ENCODE data around the gene KCNQ4.

KCNQ4 gene

GRCh38 chr1:40795811-40796586, 12.4 kb downstream of the KCNQ4 start:
- no peak for DNase-seq (ENCODE audit: low spot score)

GRCh38 chr1:40796939-40797667, 13.5 kb downstream of the KCNQ4 start:
- DNase-seq (ENCODE audit: low spot score), result no peak

- DNase-seq (ENCODE audit: low spot score), result no peak
Measured at GRCh38 chr1:40797668-40798010, 14.1 kb downstream of the KCNQ4 start.

- DNase-seq (ENCODE audit: low spot score), result no peak
Measured at GRCh38 chr1:40798366-40799281, 15.0 kb downstream of the KCNQ4 start.

GRCh38 chr1:40799351-40799867, 15.8 kb downstream of the KCNQ4 start:
- DNase-seq (ENCODE audit: low spot score), result no peak

- no peak for DNase-seq (ENCODE audit: low spot score)
Measured at GRCh38 chr1:40801742-40802077, 18.1 kb downstream of the KCNQ4 start.

- DNase-seq (ENCODE audit: low spot score), result peak; percentile 81
Measured at GRCh38 chr1:40802078-40802741, 18.6 kb downstream of the KCNQ4 start.

GRCh38 chr1:40802742-40803113, 19.1 kb downstream of the KCNQ4 start:
- no peak for DNase-seq (ENCODE audit: low spot score)

- DNase-seq (ENCODE audit: low spot score), result no peak
Measured at GRCh38 chr1:40803447-40803846, 19.9 kb downstream of the KCNQ4 start.

- DNase-seq (ENCODE audit: low spot score), result no peak
Measured at GRCh38 chr1:40803902-40804301, 20.3 kb downstream of the KCNQ4 start.

- no peak for DNase-seq (ENCODE audit: low spot score)
Measured at GRCh38 chr1:40806240-40806639, 22.7 kb downstream of the KCNQ4 start.

GRCh38 chr1:40806731-40807695, 23.4 kb downstream of the KCNQ4 start:
- no peak for DNase-seq (ENCODE audit: low spot score)

- DNase-seq (ENCODE audit: low spot score), result no peak
Measured at GRCh38 chr1:40808002-40808401, 24.4 kb downstream of the KCNQ4 start.

GRCh38 chr1:40808444-40808843, 24.9 kb downstream of the KCNQ4 start:
- DNase-seq (ENCODE audit: low spot score), result no peak

- DNase-seq (ENCODE audit: low spot score), result no peak
Measured at GRCh38 chr1:40808909-40809308, 25.3 kb downstream of the KCNQ4 start.

GRCh38 chr1:40810927-40811326, 27.3 kb downstream of the KCNQ4 start:
- no peak for DNase-seq (ENCODE audit: low spot score)

- DNase-seq (ENCODE audit: low spot score), result no peak
Measured at GRCh38 chr1:40815420-40815819, 31.8 kb downstream of the KCNQ4 start.

- DNase-seq (ENCODE audit: low spot score), result no peak
Measured at GRCh38 chr1:40817791-40818263, 34.2 kb downstream of the KCNQ4 start.

- no peak for DNase-seq (ENCODE audit: low spot score)
Measured at GRCh38 chr1:40818264-40818961, 34.8 kb downstream of the KCNQ4 start.

- no peak for DNase-seq (ENCODE audit: low spot score)
Measured at GRCh38 chr1:40819101-40819500, 35.5 kb downstream of the KCNQ4 start.
